NCI-H2196 treated with DMSO at 0.1 percent for 48 hours (cell line): ENCODE data around the gene EPHA3.

Experiments used
- DNase-seq: peaks from one replicate; lab custom pipeline; 2025; ENCODE audit not compliant: unreplicated experiment; lab: John Stamatoyannopoulos, UW

EPHA3 gene

DNA sequence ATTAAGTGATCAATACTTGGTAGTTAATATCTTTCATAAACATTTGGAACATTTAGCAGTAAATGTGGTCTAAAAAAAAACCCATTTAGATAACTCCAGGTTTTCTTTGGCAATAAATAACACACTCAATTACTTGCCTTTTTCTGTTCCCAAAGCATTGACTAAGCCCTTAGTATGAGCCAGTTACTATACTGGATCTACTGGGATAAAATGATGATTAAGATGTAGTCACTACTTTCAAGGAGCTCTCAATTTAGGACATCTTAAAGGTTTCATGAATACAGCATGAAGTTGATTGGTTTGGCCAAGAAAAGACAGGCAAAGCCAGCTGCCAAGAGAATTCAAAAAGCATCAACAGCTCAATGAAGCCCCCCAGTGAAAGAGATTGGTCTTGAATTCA lies 250.9 kb downstream of the EPHA3 start:
- no peak for DNase-seq

DNA sequence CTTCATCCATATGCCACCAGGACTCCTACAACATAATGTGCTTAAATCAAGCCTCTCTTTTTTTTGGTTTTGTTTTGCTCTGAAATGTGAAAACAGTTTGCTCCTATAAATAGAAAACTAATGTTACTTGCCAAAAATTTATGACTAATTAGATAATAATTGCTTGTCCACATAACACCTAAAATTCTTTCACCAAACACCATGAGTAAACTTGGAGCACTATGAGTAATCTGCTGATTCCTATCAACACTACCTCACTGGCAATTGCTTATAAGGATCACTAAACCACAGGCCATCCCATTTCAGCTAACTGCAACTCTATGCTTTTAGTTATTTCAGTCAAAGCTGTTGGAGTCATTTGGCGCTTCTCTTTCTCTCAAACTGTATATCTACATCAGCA lies 252.7 kb downstream of the EPHA3 start:
- DNase-seq = no peak

DNA sequence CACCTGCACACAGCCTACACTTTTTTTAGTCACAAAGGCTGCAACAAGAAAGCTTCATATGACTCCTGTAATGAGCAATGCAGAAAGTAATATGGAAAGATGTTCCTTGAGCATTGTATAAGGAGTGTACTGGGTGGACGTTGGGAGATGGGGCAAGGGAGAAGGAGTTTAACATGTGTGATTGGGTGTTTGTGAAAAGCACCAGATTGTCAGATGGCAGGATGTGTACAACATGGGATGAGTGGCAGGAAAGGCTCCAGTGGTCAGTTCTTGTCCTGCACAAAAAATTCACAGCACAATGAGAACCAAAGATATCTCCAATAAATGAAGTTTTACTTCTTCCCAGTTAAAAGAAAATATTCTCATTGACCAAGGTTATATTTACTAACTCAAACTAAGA lies 255.1 kb downstream of the EPHA3 start:
- no peak for DNase-seq

DNA sequence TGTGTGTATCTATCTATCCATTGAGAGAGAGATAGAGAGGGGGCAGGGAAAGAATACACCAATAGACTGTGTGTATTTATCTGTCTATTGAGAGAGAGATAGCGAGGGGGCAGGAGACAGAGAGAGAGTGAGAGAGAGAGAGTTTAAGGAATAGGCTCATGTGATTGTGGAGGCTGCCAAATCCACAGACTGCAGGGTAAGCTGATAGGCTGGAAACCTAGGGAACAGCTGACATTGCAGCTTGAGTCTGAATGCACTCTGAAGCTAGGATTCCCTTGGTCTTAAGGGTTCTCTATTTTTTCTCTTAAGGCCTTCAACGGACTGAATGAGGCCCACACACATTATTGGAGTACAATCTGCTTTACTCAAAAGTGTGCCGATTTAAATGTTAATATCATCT lies 255.8 kb downstream of the EPHA3 start:
- no peak for DNase-seq

DNA sequence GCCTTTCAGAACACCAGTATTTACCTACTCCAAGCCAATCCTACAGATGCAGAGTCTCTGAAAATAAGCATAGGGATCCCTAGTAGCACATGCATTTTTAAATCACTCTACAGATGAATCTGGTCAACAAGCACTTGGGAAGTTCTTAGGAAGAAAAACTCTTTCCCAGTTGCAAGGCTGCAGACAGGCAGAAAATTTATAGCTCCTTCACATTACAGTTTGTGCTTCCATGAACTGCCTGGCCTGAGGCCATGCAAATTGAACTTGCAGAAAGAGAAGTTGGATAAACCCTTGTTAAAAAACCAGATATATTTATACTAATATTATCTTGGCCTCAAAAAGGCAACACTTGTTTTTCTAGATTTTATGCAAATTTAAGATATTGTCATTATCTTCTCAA lies 256.9 kb downstream of the EPHA3 start:
- DNase-seq = no peak

DNA sequence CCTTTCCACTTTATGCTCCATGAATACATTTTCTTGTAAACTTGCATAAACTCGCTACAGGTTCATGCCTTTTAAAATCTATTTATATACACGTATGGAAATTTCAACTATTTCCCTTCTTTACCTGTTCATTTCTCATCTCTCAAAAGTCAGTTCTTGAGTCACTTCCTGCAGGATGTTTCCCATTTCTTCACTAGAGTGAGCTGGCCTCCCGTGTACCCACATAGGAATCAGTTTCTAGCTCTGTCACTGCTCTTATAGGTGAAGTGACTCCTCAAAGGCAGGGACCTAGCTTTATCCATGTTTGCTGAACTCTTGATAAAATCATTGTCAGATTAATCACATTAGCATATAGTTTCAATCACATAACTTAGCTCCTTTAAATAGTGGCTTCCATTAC lies 259.7 kb downstream of the EPHA3 start:
- DNase-seq = no peak

DNA sequence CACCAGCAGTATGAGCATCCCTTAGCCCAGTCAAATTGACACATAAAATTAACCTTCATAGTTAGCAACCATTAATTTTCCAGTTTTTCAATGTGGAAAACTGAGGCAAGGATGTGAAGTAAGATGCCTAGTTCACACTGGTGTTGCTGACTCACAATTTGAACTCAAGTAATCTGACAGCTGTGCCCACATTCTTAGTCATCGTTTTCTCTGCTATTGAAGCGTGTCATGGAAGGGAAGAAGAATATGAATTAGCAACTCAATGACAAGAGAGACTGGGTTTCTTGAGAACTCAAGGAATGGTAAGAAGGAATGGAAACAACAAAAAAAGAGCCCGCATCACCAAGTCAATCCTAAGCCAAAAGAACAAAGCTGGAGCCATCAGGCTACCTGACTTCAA lies 261.4 kb downstream of the EPHA3 start:
- no peak for DNase-seq

DNA sequence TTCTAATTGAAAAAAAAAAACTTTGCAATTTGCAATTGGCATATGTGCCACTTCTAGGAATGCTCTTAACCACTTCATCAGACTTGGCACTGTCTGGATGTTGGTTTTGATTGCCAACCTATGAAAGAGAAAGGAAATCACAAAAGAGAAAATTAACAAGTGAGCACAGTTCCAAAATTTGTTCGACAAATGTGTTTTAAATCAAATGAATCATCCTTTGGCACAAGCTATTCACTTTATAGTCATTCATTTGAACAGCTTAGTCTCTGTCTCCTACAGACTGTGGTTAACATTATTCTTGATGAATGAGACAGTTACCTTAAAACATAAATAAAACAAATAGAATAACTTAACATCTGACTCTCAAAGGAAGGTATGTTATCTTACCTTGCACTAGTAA lies 265.0 kb downstream of the EPHA3 start:
- DNase-seq = no peak

DNA sequence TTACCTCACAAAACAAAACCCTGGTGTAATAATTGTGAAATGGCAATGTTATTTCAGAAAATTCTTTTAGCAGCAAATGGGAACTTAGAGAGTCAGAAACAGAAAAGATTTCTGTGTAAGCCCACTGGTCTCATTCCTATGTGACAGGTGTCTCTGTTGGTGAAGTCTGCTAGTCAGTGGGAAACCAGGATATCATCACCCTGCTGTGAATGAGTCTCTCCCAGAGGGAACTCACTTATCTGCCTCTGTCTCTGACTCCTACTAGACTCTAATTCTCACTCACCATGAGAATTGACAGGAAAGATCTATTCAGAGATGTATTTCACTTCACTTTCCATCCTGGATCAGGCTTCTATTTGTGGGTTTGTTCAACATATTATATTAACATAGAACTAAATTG lies 266.0 kb downstream of the EPHA3 start:
- DNase-seq = no peak

DNA sequence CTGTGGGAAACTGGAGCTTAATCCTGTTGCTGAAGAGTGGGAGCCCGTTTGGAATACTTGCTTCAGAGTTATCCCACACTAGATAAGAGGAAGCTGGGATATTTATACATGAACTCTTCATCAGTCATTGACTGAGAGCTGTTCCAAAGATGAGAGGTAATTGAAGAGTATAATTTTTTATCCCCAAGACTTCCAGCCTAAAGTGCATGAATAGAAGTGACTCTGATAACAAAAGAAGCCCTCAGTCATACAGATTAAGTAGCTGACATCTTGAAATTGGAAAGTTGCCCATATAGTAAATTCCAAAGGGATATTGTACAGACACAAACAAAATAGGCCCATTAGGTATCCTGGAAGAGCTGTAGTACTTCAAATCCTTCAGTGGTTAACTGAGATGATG lies 268.0 kb downstream of the EPHA3 start:
- no peak for DNase-seq

DNA sequence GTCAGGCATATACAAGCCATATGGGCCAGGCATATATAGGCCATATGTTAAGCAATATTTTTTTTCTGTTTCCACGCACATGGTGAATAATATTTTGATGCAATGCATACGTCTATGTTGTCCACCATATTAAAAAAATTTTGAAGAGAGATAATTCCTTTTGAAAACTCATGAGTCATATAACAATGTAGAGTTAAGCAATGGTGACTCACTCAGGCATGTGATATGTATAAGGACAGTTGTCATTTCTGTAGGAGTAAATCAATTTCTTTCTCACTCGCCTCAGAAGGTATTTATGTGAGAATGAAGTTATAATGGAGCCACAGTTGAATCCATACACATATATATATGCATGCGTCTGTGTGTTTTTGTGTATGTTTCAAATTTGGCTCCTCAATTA lies 272.6 kb downstream of the EPHA3 start:
- no peak for DNase-seq

DNA sequence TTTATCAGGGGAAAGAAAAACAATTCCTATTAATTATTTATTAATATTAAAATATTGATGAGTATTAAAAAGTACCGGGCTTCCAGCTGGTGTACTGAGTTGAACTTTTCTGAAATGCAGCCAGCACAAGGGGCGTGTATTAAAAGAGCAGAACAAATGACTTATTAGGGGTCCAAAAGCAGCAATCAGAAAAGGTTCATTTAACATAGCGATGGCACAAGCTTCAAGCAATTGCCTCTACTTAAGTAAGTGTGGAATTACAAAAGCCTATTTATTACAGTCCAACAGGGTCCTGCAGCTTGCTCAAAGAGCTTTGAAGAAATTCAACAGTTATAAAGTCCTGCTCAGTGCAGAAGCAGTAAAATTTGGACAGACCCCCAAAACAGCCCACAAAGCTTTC lies 285.6 kb downstream of the EPHA3 start:
- no peak for DNase-seq

DNA sequence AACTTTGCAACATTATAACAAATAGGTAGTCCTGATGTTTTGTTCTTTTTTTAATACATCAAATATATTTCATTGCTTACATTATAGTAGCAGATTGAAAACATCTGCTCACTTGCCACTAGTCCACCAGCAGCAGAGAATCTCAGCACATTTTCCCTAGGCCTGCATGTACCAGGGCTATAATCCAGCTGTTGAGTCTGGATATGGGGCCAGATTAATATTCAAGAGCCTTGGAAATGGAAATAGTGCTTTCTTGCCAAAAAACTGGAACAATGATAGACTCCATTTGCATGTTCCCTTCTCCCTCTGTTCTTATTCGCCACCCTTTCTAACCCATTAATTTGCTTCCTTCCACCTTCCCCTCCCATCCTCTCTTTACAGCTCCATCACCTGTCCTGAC lies 288.0 kb downstream of the EPHA3 start:
- no peak for DNase-seq

DNA sequence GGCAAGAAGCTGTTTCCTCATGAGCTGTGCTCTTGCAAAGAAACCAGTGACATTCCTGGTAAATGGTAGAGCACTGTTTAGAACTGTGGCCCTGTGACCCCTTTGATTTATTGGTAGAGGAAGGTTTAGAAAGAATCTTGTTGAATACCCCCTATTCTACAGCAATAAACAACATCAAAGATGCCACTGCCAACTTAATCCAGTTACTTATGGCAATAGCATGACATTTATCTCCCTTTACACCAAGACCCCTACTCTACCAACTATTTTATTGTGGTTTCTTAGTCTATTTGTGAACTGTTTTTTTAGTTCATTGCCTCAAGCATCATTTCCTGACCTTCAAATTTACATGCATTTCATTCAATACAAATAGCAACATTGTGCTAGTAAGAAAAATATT lies 288.6 kb downstream of the EPHA3 start:
- DNase-seq = no peak

DNA sequence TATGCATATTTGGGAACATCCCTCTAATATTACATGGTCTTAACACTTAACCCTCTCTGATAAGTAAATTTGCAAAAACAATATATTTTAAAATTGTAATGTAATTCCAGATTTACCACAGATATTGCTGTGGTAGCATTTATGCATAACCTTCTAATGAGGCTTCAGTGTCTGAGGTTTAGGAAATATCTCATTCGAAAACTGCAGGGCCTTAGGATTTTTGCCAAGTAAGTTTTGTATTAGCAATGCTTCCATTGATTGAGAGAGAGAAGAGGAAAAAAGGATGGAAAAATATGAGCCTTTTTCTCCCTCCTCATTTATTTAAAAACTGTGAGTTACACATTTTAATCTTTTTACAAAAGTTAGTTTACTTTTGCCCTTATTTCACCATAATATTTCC lies 294.6 kb downstream of the EPHA3 start:
- DNase-seq = no peak

DNA sequence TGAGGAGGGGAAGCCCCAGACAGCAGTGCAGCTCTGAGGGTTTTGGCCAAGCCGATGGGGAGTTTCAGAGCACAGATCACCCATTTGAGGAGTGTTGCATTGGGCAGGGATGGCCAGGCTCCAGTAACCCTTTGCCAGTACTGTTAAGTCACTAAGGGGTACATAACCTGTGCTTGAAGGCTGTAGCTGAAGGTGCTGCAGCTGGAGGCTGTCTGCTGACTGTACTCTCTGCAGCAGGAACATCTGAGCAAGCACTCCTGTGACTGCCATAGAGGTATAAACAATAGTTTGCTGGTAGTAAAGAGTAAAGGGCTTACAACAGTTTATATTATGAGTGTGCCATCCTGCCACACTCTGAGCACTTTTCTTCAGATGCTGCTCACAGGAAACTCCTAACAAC lies 297.8 kb downstream of the EPHA3 start:
- DNase-seq = no peak

DNA sequence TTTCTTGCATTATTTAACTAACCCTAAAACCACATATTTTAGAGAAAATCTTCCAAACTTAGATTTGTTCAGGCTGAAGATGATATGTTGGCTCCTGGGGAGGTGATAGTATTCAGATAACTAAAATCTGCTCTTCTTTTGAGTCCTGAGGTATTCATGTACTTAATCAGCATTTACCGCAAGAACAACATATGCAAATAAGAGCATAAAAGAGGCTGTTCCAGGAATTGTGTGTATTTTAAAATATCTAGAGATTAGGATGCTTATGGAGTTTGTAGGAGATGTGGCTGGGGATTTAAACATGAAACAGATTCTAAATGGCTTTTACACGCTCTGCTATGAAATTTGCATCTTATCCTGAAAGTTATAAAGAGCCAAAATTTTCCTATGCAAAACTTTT lies 298.2 kb downstream of the EPHA3 start:
- no peak for DNase-seq

DNA sequence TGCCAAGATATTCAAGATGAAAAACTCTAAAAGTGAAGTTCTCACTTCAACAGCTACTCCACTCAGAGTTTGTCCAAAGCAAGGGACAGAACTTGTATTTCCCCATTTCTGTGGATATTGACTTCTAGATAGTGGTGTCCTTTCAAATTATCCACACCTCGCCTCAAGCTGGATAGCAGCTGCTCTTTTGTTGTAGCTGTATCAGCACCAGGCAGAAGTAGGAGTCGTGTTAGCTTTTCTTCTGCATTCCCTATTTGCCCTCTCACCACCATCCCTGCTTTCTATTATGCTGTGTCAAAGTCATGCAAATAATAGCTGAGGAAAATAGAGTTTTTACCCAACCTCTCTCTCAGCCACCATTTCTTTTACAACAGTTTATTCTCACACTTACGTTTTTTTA lies 303.8 kb downstream of the EPHA3 start:
- DNase-seq = no peak

DNA sequence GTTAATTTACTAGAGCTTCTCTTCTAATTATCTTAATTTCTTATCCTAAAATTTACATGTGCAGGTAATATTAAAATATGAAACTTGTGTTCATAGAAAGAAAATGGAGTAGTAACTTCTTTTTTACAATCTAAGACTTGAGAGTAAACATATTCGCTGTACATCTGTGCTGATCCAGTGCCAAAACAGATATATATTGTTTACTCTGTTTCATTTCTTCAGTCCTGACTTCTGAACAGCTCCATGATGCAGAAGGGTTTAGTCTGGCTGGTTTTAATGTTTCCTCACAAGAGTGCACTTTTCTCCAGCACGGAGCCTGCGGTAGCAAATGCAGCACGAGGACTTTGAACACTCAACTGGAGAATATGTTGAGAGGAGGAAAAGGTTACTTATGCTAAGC lies 306.8 kb downstream of the EPHA3 start:
- no peak for DNase-seq

DNA sequence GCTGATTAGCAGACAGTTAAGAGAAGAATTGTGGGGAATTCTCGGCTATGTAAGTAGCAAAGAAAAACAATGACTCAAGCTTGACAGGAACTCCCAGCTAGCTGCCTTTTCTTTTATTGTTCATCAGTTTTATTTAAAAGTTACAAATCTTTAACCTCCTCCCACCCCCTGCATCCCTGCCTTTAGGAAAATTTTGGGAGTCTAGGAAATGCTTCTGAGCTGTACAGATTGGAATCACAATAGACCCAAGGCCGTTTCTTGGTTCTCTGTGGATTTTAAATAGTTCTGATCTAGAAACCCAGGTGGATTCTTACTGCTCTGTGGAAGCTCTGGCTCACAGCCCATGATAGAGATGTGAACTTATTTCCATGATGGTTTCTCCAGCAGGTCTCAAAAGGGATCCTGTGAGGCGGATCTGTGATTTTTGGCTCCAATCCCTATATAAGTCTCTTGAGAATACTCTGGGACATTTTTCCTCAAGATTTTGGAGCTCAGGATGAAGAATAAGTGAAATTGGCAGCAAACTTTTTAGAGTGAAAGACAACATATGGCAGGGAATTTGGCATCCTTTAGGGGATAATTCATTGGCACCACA lies 312.3 kb downstream of the EPHA3 start:
- no peak for DNase-seq

DNA sequence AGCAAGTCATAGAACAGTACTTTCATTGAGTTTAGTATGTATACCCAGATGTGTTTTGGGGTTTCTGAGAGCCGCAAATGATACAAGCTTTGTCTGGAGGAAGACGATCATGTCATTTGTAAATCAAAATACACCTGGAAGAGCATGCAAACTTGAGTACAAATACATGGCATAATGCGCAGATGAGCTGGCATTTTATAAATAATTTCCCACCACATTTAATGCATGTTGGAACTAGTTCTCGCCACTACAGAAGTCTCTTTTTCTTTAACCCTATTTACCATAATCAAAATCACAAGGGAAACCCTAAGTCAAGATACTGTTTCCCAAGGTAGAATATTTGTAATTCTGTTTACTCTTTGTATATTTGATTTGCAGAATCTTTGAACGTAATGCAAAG lies 318.6 kb downstream of the EPHA3 start:
- DNase-seq = no peak

DNA sequence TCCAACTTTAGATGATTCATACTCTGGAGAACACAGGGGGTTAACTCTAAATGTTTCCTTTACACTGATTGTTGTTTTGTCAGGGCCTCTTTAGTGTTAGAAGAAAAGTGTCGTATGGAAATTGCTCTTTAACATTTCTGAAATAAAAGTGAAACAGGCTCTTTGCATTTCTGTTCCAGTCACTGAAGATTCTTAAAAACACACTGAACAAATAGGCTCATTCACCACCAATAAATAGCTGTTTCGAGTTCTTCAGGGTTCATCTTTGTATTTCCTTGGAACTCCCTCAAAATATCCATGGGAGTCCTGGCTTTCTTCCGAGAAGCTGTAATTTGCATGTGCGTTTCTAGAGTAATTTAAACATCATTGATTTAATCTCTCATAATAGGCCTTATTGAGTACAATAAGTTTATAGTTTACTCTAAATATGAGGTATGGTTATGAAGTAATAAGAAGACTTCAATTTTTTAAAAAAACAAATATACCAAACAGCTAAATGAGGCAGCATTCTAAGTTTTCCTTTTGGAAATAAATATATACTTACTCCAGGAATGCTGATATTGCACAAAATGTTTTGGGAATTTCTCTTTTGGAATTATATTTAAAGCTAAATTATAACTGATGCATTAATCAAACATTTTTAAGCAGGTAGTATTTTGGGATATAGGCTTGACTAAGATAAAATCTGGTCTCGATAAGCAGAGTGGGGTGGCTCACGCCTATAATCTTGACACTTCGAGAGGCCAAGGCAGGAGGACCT lies 327.4 kb downstream of the EPHA3 start:
- no peak for DNase-seq

DNA sequence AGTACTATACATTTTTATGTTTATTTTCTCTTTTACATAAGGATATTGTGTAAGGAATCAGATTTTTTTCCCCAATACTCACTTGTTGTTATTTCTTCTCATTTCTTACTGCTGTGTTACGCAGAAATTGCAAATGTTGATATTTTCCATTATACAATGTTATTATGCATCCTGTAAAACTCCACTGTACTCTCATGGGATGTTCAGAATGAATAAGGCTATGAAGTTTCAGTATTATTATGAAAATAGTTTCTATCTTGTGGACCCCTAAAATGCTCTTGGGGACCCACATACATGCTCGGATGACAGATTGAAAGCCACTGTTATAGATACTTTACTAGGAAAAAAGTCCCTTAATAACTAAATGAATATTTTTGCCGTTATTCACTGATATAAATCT lies 329.4 kb downstream of the EPHA3 start:
- no peak for DNase-seq
